H1 (cell line): Measurements from ENCODE around the gene GINS3. TPM values are rescaled to one million over a fixed set of nuclear protein-coding genes. Genes with fewer than 3 reads are reported as not detected.

Source experiments
- CTCF ChIA-PET: fragments of 300-600 bp; sonication (Branson Sonifier 250); formaldehyde crosslinking; loops from one replicate; lab custom pipeline; 2021; ENCODE audit not compliant: partially characterized antibody; lab: Charles Lee
- POLR2A ChIA-PET: fragments of 300-600 bp; sonication (Branson Sonifier 250); formaldehyde crosslinking; loops from one replicate; lab custom pipeline; 2021; ENCODE audit warnings: inconsistent platforms; ENCODE audit not compliant: partially characterized antibody; lab: Charles Lee
- DNase-seq, 2 experiments: peaks; one replicate each; pipeline versions ENCODE4 v3.0.0 to v3.0.0-alpha.2; 2010 to 2022; ENCODE audit warnings: low spot score in 2 of 2, low read depth in 1 of 2, mixed read lengths in 1 of 2
- FAIRE-seq: peaks from 2 replicates; lab custom pipeline; 2011; peaks lifted over from hg19 to GRCh38; lab: Jason Lieb, UNC
- H2AFZ ChIP-seq: 2 replicates; pipeline ENCODE4 v1.8.1; 2012; ENCODE audit warnings: low read length, inconsistent platforms
- H2AK5ac ChIP-seq: 2 replicates; pipeline ENCODE4 v1.6.1; 2013; ENCODE audit warnings: low read depth, low read length
- H2BK120ac ChIP-seq: replicated peaks from 2 replicates; pipeline ENCODE3; 2013; ENCODE audit warnings: low read depth, low read length, inconsistent platforms
- H2BK12ac ChIP-seq: 2 replicates; pipeline ENCODE4 v1.6.1; 2013; ENCODE audit warnings: low read depth, low read length
- H2BK15ac ChIP-seq: 2 replicates; pipeline ENCODE4 v1.6.1; 2013; ENCODE audit warnings: low read length
- H2BK20ac ChIP-seq: 2 replicates; pipeline ENCODE4 v1.6.1; 2013; ENCODE audit warnings: low read length
- H2BK5ac ChIP-seq: 2 replicates; pipeline ENCODE4 v1.6.1; 2013; ENCODE audit warnings: low read depth, low read length
- H3K14ac ChIP-seq: 2 replicates; pipeline ENCODE4 v1.6.1; 2013; ENCODE audit warnings: inconsistent platforms; ENCODE audit not compliant: insufficient read length
- H3K18ac ChIP-seq: 2 replicates; pipeline ENCODE4 v1.6.1; 2013; ENCODE audit warnings: low read length; ENCODE audit errors: extremely low read depth
- H3K23ac ChIP-seq: 2 replicates; pipeline ENCODE4 v1.6.1; 2013; ENCODE audit warnings: inconsistent platforms; ENCODE audit not compliant: insufficient read length
- H3K23me2 ChIP-seq: 2 replicates; pipeline ENCODE4 v1.6.1; 2013; ENCODE audit warnings: low read depth, low read length
- H3K27ac ChIP-seq: 2 replicates; pipeline ENCODE4 v1.6.1; 2011; ENCODE audit warnings: low read depth, low read length, inconsistent platforms
- H3K27me3 ChIP-seq, 4 experiments: replicated peaks in 1 of 4; 1 replicate in 1 of 4; 2 replicates in 3 of 4; pipeline versions ENCODE4 v1.6.1 to v1.8.1; 2011 to 2013; ENCODE audit warnings: low read length in 3 of 4, mild to moderate bottlenecking in 3 of 4, inconsistent platforms in 2 of 4, mixed read lengths in 2 of 4, moderate library complexity in 1 of 4; ENCODE audit not compliant: control insufficient read depth in 3 of 4, insufficient read depth in 3 of 4; ENCODE audit errors: extremely low read depth in 1 of 4
- H3K36me3 ChIP-seq, 4 experiments: 2 replicates each; pipeline versions ENCODE4 v1.6.1 to v1.8.1; 2011 to 2013; ENCODE audit warnings: mild to moderate bottlenecking in 4 of 4, low read length in 3 of 4, moderate library complexity in 2 of 4, control low read depth in 1 of 4, inconsistent platforms in 1 of 4; ENCODE audit not compliant: insufficient read depth in 4 of 4, control insufficient read depth in 2 of 4
- H3K4ac ChIP-seq: replicated peaks from 2 replicates; pipeline ENCODE3; 2013; ENCODE audit warnings: low read length, low read depth, mixed read lengths, inconsistent platforms; ENCODE audit not compliant: insufficient read length
- H3K4me1 ChIP-seq, 4 experiments: replicated peaks in 1 of 4; 1 replicate in 1 of 4; 2 replicates in 3 of 4; pipeline versions ENCODE4 v1.6.1 to v1.8.1; 2011 to 2013; ENCODE audit warnings: low read length in 3 of 4, inconsistent platforms in 2 of 4, mixed read lengths in 1 of 4; ENCODE audit not compliant: insufficient read depth in 4 of 4, control insufficient read depth in 3 of 4
- H3K4me2 ChIP-seq, 2 experiments: 2 replicates each; pipeline versions ENCODE4 v1.6.1 to v1.8.1; 2011 to 2013; ENCODE audit warnings: low read depth in 2 of 2, low read length in 2 of 2, control low read depth in 1 of 2, inconsistent platforms in 1 of 2, mild to moderate bottlenecking in 1 of 2; ENCODE audit not compliant: insufficient read depth in 1 of 2
- H3K4me3 ChIP-seq, 4 experiments: fragments of 200-600, 300-600 bp in 1 of 4; sonication (generic), shearing (Covaris generic), sonication (Bioruptor Twin) in 1 of 4; 2 replicates each; pipeline versions ENCODE4 v1.5.1 to v1.8.1; 2011 to 2016; ENCODE audit warnings: low read length in 4 of 4, low read depth in 3 of 4, control low read depth in 2 of 4, inconsistent platforms in 2 of 4, mild to moderate bottlenecking in 2 of 4, mixed read lengths in 1 of 4, moderate library complexity in 1 of 4; ENCODE audit not compliant: insufficient read depth in 2 of 4; ENCODE audit errors: extremely low read depth in 1 of 4
- H3K56ac ChIP-seq: replicated peaks from 2 replicates; pipeline ENCODE3; 2013; ENCODE audit warnings: low read depth, mild to moderate bottlenecking, mixed read lengths, low read length, inconsistent platforms; ENCODE audit not compliant: insufficient read length
- H3K79me1 ChIP-seq: 2 replicates; pipeline ENCODE4 v1.6.1; 2013; ENCODE audit warnings: low read depth, low read length, control low read depth
- H3K79me2 ChIP-seq, 2 experiments: 2 replicates each; pipeline versions ENCODE4 v1.6.1 to v1.8.1; 2012 to 2013; ENCODE audit warnings: low read length in 2 of 2, mild to moderate bottlenecking in 2 of 2, inconsistent platforms in 1 of 2; ENCODE audit not compliant: insufficient read depth in 2 of 2, control insufficient read depth in 1 of 2
- H3K9ac ChIP-seq, 4 experiments: replicated peaks in 1 of 4; 1 replicate in 1 of 4; 2 replicates in 3 of 4; pipeline versions ENCODE4 v1.6.1 to v1.8.1; 2011 to 2013; ENCODE audit warnings: low read depth in 3 of 4, low read length in 3 of 4, control low read depth in 2 of 4, mild to moderate bottlenecking in 2 of 4, moderate library complexity in 2 of 4, inconsistent platforms in 1 of 4; ENCODE audit errors: extremely low read depth in 1 of 4
- H3K9me3 ChIP-seq, 2 experiments: 2 replicates each; pipeline versions ENCODE4 v1.6.1 to v1.8.1; 2012 to 2013; ENCODE audit warnings: mild to moderate bottlenecking in 2 of 2, moderate library complexity in 2 of 2, control low read depth in 1 of 2, inconsistent platforms in 1 of 2, low read depth in 1 of 2, low read length in 1 of 2, mixed read lengths in 1 of 2; ENCODE audit not compliant: insufficient read depth in 2 of 2
- H4K20me1 ChIP-seq, 2 experiments: replicated peaks in 1 of 2; 2 replicates each; pipeline versions ENCODE3 to v1.8.1; 2011 to 2013; ENCODE audit warnings: inconsistent platforms in 2 of 2, low read length in 2 of 2, mild to moderate bottlenecking in 1 of 2; ENCODE audit not compliant: insufficient read depth in 2 of 2, control insufficient read depth in 1 of 2
- H4K5ac ChIP-seq: 2 replicates; pipeline ENCODE4 v1.6.1; 2013; ENCODE audit warnings: low read length, low read depth, mixed read lengths, inconsistent platforms; ENCODE audit not compliant: insufficient read length
- H4K8ac ChIP-seq: 2 replicates; pipeline ENCODE4 v1.8.0; 2013; ENCODE audit warnings: mild to moderate bottlenecking, moderate library complexity, low read length, inconsistent platforms; ENCODE audit not compliant: insufficient read depth; ENCODE audit errors: extremely low read depth
- H4K91ac ChIP-seq: replicated peaks from 2 replicates; pipeline ENCODE3; 2013; ENCODE audit warnings: low read length, mixed read lengths, inconsistent platforms; ENCODE audit not compliant: insufficient read length
- BCL11A ChIP-seq, 2 experiments: IDR thresholded peaks; one replicate each; pipeline ENCODE4 v1.6.1; 2011; ENCODE audit warnings: low read depth in 2 of 2, low read length in 2 of 2, mild to moderate bottlenecking in 2 of 2
- E2F6 ChIP-seq: IDR thresholded peaks from 2 replicates; pipeline ENCODE4 v1.6.1; 2012; ENCODE audit warnings: inconsistent platforms
- EZH2 ChIP-seq: fragments of 200-600 bp; sonication (generic); IDR thresholded peaks from 2 replicates; pipeline ENCODE4 v1.7.1; 2012; ENCODE audit warnings: low read depth, mild to moderate bottlenecking, moderate library complexity, low read length, inconsistent platforms; ENCODE audit not compliant: severe bottlenecking
- GABPA ChIP-seq: IDR thresholded peaks from 2 replicates; pipeline ENCODE4 v1.6.1; 2011; ENCODE audit warnings: mild to moderate bottlenecking, low read length, moderate library complexity, borderline replicate concordance; ENCODE audit not compliant: insufficient read depth
- JUN ChIP-seq: IDR thresholded peaks from 2 replicates; pipeline ENCODE4 v1.6.1; 2011; ENCODE audit warnings: low read depth, mild to moderate bottlenecking, improper control_type of control experiment, low read length
- JUND ChIP-seq: IDR thresholded peaks from 2 replicates; pipeline ENCODE4 v1.6.1; 2011; ENCODE audit warnings: mild to moderate bottlenecking, improper control_type of control experiment, low read length
- POLR2AphosphoS5 ChIP-seq: IDR thresholded peaks from 2 replicates; pipeline ENCODE4 v1.6.1; 2011; ENCODE audit warnings: low read depth, low read length
- TAF7 ChIP-seq: optimal IDR thresholded peaks from 2 replicates; pipeline ENCODE3; 2011; ENCODE audit warnings: low read depth, mild to moderate bottlenecking, inconsistent platforms, low read length, moderate library complexity, borderline replicate concordance
- TBP ChIP-seq: IDR thresholded peaks from 2 replicates; pipeline ENCODE4 v1.6.1; 2011; ENCODE audit warnings: low read depth, low read length, improper control_type of control experiment
- polyA plus RNA-seq, 7 experiments: library from polyadenylated mRNA; depleted of rRNA in 3 of 7; stranded (reverse) in 5 of 7; unstranded in 2 of 7; fragments of >200 nt in 5 of 7; fragments of 200-250 nt in 2 of 7; gene quantifications; 1 replicate in 5 of 7; 2 replicates in 1 of 7; 4 replicates in 1 of 7; pipeline versions ENCODE4 v1.2.1 to v1.2.3, GENCODE V29; 2011 to 2013; ENCODE audit warnings: missing spikeins in 2 of 7, mixed read lengths in 2 of 7
- total RNA-seq: library from RNA; stranded (reverse); fragmentation: NEBNext Ultra II Directional; extraction: Animal tissue kit (Norgen Biotek cat#: 25700); gene quantifications from 2 replicates; pipeline ENCODE4 v1.2.1, GENCODE V29; 2021

GINS3 gene
- total and polyA plus RNA-seq, 2 of the 8 experiments (the other 6 are each of a cell fraction or from before 2014, with no cell fraction given): 12.9 to 15.4 TPM

- Histone ChIP-seq H3K79me2 (no peaks in the 10 kb centered on the region), H3K79me1 (no peaks in the 10 kb centered on the region)
- no peak for TF ChIP-seq JUN
- no peak for TF ChIP-seq E2F6
- no peak for TF ChIP-seq TAF7
- TF ChIP-seq BCL11A (IDR thresholded peaks at IDR 0.05; ENCODE audit: low read depth in 2 of 2, low read length in 2 of 2): no peak
- no peak for TF ChIP-seq EZH2
- TF ChIP-seq TBP: no peak
- no peak for TF ChIP-seq JUND
- TF ChIP-seq POLR2AphosphoS5: no peak
- TF ChIP-seq GABPA: no peak
These were observed 13.9 kb upstream of the GINS3 start for GRCh38 chr16:58378401-58378800.

More at GRCh38 chr16:58378401-58378800, 13.9 kb upstream of the GINS3 start:
- Histone ChIP-seq H3K27ac (no peak overlapping the region), H4K91ac (no peak overlapping the region), H4K20me1 (no peaks in the 10 kb centered on the region), H3K4me3 (no peak overlapping the region), H2BK120ac (no peak overlapping the region), H3K23me2 (no peaks in the 10 kb centered on the region), H2AK5ac (no peak overlapping the region), H2BK12ac (no peak overlapping the region), H3K14ac (no peak overlapping the region), H3K9me3 (no peaks in the 10 kb centered on the region), H3K56ac (no peak overlapping the region), H3K4ac (no peak overlapping the region), H2BK5ac (no peak overlapping the region), H3K9ac (no peak overlapping the region), H4K8ac (no peak overlapping the region), H3K18ac (no peak overlapping the region), H3K23ac (no peak overlapping the region), H2BK20ac (no peak overlapping the region), H3K4me2 (no peak overlapping the region), H3K4me1 (no peaks in the 10 kb centered on the region), H3K27me3 (no peaks in the 10 kb centered on the region), H3K36me3 (no peaks in the 10 kb centered on the region), H2BK15ac (no peak overlapping the region), H4K5ac (no peak overlapping the region), H2AFZ (no peak overlapping the region)
- ChIA-PET CTCF (no interaction called here), POLR2A (no interaction called here)
- FAIRE-seq: no peak
- no peak for DNase-seq
